ENCODE measurements around the gene DCST2.

Gene DCST2

DNA sequence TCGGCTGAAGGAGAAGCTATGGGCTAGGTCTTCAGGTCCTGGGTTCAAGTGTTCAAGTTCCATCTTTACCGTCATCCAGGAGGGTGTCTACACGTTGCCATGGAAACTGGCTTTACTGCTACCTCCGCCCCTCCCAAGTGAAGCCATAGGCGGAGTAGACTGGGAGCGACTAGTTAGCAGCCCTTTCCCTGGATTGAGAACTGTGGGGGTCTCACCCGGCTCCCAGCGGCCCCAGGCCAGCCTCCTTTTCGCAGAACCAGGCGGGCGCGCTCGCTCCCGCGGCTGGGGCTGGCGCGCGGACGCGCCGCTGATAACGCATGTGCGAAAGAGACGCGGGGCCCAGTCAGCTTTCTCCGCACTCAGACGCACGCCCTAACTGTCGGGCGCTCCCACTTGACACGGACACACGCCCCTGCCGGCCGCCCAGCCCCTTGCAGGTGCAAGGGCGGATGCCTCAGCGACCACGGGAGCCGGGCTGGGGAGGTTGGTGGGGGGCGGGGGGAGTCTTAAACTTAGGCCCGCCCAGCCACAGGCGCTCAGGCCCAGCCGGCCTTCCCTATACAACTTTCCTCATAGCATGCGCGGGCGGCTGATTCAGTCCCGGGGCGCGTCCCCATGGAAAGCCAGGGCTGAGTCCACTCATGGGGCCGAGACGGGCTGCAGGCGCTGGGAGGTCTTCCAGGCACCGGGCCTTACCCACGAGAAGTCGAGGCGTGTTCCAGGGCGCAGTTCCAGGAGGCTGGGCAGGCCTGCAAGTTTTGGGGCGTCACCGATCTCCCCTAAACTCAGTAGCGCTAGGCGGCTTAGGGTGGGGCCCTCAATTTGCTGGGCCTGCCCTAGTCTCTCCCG lies 37.4 kb upstream of the DCST2 start:
- H3K4me1 Mint-ChIP-seq: peaks cover 63% of the 10 kb centered on the region
- H3K27ac Mint-ChIP-seq: no peak overlapping the region

DNA sequence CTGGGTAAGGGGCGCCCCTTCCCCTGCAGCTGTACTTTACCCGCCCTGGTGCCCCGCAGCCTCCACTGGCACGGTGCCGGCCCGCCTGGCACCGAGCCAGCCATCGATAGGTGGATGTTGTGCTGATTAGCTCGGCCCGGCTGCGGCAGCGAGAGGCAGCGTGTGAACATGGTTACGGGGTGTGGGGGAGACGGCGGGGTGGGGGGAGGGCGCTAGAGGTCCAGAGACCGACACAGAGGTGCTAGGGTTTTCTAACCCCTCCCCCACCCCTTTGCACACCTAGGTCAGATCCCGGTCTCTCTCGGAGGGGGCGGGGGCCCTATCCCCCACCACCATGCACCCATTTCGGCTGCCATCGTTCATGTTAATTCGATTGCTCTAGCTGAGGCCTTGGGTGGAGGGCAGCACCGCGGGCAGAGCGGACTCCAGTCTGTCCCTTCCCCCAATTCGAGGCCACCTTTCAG lies 36.6 kb upstream of the DCST2 start:
- TF ChIP-seq, protein P1, sequence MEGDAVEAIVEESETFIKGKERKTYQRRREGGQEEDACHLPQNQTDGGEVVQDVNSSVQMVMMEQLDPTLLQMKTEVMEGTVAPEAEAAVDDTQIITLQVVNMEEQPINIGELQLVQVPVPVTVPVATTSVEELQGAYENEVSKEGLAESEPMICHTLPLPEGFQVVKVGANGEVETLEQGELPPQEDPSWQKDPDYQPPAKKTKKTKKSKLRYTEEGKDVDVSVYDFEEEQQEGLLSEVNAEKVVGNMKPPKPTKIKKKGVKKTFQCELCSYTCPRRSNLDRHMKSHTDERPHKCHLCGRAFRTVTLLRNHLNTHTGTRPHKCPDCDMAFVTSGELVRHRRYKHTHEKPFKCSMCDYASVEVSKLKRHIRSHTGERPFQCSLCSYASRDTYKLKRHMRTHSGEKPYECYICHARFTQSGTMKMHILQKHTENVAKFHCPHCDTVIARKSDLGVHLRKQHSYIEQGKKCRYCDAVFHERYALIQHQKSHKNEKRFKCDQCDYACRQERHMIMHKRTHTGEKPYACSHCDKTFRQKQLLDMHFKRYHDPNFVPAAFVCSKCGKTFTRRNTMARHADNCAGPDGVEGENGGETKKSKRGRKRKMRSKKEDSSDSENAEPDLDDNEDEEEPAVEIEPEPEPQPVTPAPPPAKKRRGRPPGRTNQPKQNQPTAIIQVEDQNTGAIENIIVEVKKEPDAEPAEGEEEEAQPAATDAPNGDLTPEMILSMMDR (IDR thresholded peaks at IDR 0.05): no peak
- Mint-ChIP-seq H3K4me3 (peak overlapping the region; percentile 78), H3K36me3 (ENCODE audit: low read depth) (peaks cover 21% of the 10 kb centered on the region), H3K27ac (no peak overlapping the region), H3K9me3 (no peaks in the 10 kb centered on the region), H3K4me1 (peaks cover 58% of the 10 kb centered on the region), H3K27me3 (ENCODE audit: low read depth, poor library complexity) (peaks cover 18% of the 10 kb centered on the region)
- no peak for DNase-seq

More for the DNA sequence above, 37.4 kb upstream of the DCST2 start:
- H3K36me3 Mint-ChIP-seq (ENCODE audit: low read depth): peaks cover 20% of the 10 kb centered on the region
- peak; percentile 88 for DNase-seq
- no peaks in the 10 kb centered on the region for H3K9me3 Mint-ChIP-seq
- H3K4me3 Mint-ChIP-seq: peak overlapping the region; percentile 78
- TF ChIP-seq, protein P1 (IDR thresholded peaks at IDR 0.05): peak; percentile 62
- peaks cover 16% of the 10 kb centered on the region for H3K27me3 Mint-ChIP-seq (ENCODE audit: low read depth, poor library complexity)

DNA sequence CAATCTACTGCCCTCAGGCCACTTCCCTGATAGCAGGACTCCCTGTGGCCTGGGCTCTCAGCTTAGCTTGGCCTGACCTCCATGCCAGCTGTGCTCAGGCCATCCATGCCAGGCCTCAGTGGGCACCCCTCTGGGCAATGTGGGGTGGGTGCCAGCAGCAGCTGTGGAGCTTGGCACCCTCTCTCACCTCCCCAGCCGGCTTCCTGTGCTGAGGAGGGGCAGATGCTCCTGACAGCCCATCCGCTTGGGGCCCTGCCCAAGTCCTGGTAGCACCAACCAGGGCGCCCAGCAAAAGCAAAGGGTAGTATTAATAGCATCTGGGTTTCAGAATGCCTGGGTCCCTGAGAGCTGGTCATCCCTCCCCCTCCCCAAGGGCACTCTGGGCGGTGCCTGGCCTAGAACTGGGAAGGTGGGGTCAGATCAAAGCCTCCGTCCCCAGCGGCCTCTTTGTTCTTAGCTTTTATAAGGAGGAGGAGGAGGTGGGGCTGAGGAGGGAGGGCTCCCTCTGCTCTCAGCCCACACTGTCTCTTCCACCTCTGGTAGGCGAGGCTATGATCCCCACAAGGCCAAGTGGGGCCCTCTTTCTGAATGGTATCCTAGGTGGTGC lies 36.1 kb upstream of the DCST2 start:
- peaks cover 62% of the 10 kb centered on the region for H3K4me1 Mint-ChIP-seq
- no peaks in the 10 kb centered on the region for H3K9me3 Mint-ChIP-seq
- no peak overlapping the region for H3K27ac Mint-ChIP-seq
- TF ChIP-seq, protein P1 (IDR thresholded peaks at IDR 0.05): no peak
- peak overlapping the region; percentile 42 for H3K4me3 Mint-ChIP-seq
- H3K27me3 Mint-ChIP-seq (ENCODE audit: low read depth, poor library complexity): peaks cover 13% of the 10 kb centered on the region
- no peak for DNase-seq
- peaks cover 21% of the 10 kb centered on the region for H3K36me3 Mint-ChIP-seq (ENCODE audit: low read depth)

DNA sequence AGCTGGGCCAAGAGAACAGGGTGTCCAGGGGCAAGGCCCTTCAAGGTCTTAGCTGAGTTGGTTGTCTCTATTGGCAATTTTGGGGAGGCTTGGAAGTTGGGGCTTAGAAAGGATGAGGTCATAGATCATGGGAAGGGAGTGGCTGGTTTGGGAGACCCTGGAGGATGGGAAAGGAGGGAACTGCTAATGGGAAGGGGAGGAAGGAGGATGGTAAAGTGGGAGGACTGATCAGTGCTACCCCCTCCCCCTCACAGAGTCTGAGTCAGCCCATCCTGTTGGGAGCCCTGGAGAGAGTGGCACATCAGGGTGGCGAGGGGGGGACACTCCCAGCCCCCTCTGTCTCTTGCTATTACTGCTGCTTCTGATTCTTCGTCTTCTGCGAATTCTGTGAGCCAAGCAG lies 35.0 kb upstream of the DCST2 start:
- peaks cover 11% of the 10 kb centered on the region for H3K27me3 Mint-ChIP-seq (ENCODE audit: low read depth, poor library complexity)
- H3K36me3 Mint-ChIP-seq (ENCODE audit: low read depth): peaks cover 21% of the 10 kb centered on the region
- peaks cover 68% of the 10 kb centered on the region for H3K4me1 Mint-ChIP-seq
- peak overlapping the region; percentile 41 for H3K27ac Mint-ChIP-seq
- TF ChIP-seq, protein P1 (IDR thresholded peaks at IDR 0.05): no peak
- no peaks in the 10 kb centered on the region for H3K9me3 Mint-ChIP-seq
- no peak for DNase-seq
- no peak overlapping the region for H3K4me3 Mint-ChIP-seq

DNA sequence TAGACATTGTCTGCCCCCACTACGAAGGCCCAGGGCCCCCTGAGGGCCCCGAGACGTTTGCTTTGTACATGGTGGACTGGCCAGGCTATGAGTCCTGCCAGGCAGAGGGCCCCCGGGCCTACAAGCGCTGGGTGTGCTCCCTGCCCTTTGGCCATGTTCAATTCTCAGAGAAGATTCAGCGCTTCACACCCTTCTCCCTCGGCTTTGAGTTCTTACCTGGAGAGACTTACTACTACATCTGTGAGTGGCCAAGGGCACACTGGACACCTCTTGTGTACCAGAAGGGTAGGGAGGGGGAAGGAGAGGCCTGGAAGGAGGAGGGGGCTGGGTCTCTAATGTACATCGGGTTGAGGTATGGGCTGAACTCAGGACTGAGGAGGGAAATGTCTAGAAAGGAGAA lies 33.2 kb upstream of the DCST2 start:
- Mint-ChIP-seq H3K36me3 (ENCODE audit: low read depth) (peaks cover 21% of the 10 kb centered on the region), H3K27me3 (ENCODE audit: low read depth, poor library complexity) (peaks cover 16% of the 10 kb centered on the region), H3K27ac (no peak overlapping the region), H3K4me1 (peaks cover 73% of the 10 kb centered on the region), H3K9me3 (no peaks in the 10 kb centered on the region), H3K4me3 (no peak overlapping the region)
- DNase-seq: no peak
- TF ChIP-seq, protein P1 (IDR thresholded peaks at IDR 0.05): no peak

Measured in nephron progenitor cell (in vitro differentiated cells).